IMR-90 (cell line): ENCODE results near the gene PIGU.

Experiments used
- BHLHE40 ChIP-seq: fragments of 150-350 bp; IDR thresholded peaks from 2 replicates; pipeline ENCODE4 v1.6.1; 2016; ENCODE audit warnings: mild to moderate bottlenecking, low read depth, low read length
- CHD1 ChIP-seq: IDR thresholded peaks from 2 replicates; pipeline ENCODE4 v1.6.1; 2012; ENCODE audit warnings: low read depth, low read length, improper control_type of control experiment
- CTCF ChIP-seq: conservative IDR thresholded peaks from 2 replicates; pipeline ENCODE4 v1.5.1; 2012; ENCODE audit warnings: mild to moderate bottlenecking, low read depth, low read length, improper control_type of control experiment
- ELK1 ChIP-seq: fragments of 150-350 bp; IDR thresholded peaks from 2 replicates; pipeline ENCODE4 v1.6.1; 2016; ENCODE audit warnings: low read depth, mild to moderate bottlenecking, low read length, moderate library complexity, borderline replicate concordance
- MXI1 ChIP-seq: IDR thresholded peaks from 2 replicates; pipeline ENCODE4 v1.6.1; 2012; ENCODE audit warnings: low read depth, mild to moderate bottlenecking, low read length, moderate library complexity, borderline replicate concordance
- POLR2A ChIP-seq: IDR thresholded peaks from 2 replicates; pipeline ENCODE4 v1.6.1; 2012; ENCODE audit warnings: mild to moderate bottlenecking, low read depth, low read length
- RAD21 ChIP-seq: IDR thresholded peaks from 2 replicates; pipeline ENCODE4 v1.6.1; 2012; ENCODE audit warnings: low read length, improper control_type of control experiment
- RCOR1 ChIP-seq: IDR thresholded peaks from 2 replicates; pipeline ENCODE4 v1.6.1; 2012; ENCODE audit warnings: mild to moderate bottlenecking, low read length, improper control_type of control experiment; ENCODE audit not compliant: insufficient replicate concordance
- RFX5 ChIP-seq: IDR thresholded peaks from 2 replicates; pipeline ENCODE4 v1.8.0; 2012; ENCODE audit warnings: low read depth, mild to moderate bottlenecking, low read length, moderate library complexity
- USF2 ChIP-seq: fragments of 150-350 bp; IDR thresholded peaks from 2 replicates; pipeline ENCODE4 v1.6.1; 2017; ENCODE audit warnings: mild to moderate bottlenecking, antibody characterized with exemption, low read length, low read depth

GRCh38 chr20:34528921-34529297, 148.0 kb downstream of the PIGU start:
- TF ChIP-seq RCOR1 (no peak), CTCF (no peak), POLR2A (no peak), RFX5 (no peak), BHLHE40 (peak; percentile 67), RAD21 (no peak), ELK1 (no peak), MXI1 (no peak), CHD1 (no peak), USF2 (no peak)
